ENCODE results near the gene OBP2B.
"Not testable (repeated sequence)": the region's sequence is repeated elsewhere in the genome, so short reads cannot be mapped to it uniquely, and the experiment has no call there.

The OBP2B gene

DNA sequence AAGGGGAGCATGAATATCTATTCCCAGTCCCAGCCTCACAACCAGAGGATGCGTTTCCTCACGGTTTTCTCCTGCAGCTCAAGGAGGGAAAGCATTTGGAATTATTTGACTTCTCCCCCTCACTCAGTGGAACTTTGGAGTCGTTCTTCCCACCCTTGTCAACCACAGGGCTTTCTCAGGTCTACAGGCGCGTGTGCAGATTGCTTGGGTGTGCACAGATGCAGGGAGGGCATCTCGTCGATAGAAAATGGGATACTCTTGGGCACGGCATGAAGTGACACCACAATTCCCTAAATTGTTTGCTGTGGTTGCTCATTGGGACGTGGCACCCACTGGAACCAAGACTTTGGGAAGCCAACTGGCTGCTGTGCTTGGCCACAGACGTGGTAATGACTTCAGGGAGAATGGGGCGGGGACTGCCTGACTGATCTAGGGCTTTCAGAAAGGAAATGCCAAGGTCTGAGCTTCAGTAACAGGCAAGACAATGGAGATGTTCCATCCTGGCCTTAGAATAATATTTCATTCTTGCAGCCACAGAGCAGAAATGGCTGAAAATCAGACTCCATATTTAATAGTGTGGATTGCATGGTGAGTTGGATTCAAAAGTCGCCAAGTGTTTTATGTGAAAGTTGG, 12.2 kb upstream of the OBP2B start:
- no peak for DNase-seq

DNA sequence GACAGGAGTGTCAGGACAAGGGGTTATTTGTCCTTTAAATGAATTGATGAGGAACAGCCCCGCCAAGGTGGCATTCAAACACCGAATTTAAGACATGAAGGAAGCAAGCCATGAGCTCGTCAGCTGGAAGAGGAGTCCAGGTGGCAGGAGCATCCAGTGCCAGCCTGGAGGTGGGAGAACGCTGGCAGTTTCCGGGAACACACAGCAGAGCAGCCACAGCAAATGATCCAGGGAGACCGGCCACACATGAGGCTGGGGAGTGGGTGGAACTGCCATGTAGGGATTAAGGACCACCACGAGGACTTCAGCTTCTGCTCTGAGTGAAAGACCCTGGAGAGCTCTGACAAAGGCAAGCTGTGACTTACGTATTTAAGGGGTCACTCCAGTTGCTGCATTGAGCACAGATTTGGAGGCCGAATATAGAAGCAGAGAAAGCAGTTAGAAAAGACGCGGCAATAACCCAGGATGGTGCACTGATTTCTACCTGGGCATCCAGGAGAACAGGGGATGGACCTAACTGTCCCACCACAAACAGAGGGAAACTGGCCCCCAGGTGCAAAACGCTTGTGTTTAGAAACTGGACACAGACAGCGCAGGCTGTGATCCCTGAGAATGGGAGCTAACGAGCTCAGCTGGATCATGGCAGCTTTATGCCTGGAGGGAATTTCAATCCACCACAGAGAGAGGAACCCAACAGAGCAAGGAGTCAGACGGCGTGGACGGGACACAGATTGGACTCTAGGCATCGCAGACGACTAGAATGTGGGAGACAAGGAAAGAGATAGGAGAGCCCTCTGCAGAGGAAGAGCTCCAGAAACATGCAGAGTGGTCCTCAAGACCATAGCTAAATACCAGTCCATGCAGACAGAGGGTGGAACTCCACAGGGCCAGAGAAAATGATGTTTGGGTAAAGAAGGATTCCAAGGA, 9.3 kb upstream of the OBP2B start:
- not testable (repeated sequence) for DNase-seq

DNA sequence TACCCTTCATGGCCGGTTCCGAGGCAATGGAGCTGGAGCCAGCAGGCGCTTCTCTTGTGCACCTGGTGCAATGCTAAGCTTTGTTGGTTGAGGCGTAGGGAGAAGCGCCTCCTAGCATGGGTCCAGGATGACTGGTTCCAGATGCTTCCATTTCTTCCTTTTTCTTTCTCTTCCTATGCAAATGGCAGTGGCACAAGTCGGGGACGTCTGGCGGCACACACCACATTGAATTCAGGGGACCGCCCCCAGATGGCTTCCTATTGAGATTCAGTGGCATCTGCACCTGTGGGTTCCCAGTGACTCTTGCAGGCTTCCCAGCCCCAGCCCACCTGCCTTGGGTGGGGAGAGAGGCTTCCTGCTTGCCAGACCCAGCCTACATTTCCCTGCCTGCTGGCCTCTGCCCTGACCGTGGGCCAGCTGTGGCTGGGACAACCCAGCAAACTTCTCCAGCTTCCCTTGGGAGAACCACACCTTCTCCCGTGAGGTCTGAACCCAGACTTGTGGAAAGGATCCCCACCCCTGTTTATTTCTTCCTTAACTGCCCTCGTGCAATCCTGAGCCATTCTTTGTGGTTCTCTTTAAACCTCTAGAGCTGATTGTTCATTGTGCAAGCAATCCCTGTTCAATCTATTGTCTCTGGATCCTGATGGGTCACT, 8.4 kb upstream of the OBP2B start:
- not testable (repeated sequence) for DNase-seq

DNA sequence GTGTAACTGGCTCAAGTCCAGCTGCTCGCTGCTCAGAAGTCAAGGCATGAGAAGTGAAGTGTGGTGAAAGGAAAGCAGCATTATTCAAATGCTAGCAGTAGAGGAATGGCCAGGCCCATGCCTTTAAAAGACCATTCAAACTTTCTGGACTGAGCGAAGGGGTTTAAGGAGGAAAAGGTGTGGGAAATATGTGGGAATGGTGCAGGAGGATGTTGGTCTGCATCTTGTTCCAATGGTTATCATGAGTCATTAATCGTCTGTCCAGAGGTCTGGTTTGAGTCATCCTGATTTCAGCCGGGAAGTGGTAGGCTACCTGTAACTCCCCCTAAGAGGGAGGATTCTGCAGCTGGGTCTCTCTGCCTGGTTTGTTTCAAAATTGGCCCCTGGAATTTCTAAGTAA, 5.2 kb upstream of the OBP2B start:
- DNase-seq: not testable (repeated sequence)

DNA sequence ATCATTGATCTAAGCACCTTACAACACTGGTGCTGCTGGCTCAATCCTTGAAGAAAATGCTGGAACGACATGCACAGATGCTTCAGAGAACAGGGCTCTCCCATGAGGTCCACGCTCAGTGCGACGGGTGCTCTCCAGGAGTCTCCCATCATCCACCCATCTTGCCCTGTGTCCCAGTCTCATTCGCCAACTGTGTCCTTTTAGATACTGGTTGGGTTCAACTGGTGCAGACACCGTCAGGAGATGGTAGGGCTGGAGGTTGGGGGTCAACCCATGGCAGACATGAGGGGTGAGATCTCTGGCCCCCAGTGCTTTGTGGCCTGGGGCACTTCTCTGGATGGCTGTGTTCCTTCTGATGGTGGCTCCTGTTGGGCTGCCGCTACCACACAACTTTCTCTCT, 1.6 kb upstream of the OBP2B start:
- DNase-seq: no peak

DNA sequence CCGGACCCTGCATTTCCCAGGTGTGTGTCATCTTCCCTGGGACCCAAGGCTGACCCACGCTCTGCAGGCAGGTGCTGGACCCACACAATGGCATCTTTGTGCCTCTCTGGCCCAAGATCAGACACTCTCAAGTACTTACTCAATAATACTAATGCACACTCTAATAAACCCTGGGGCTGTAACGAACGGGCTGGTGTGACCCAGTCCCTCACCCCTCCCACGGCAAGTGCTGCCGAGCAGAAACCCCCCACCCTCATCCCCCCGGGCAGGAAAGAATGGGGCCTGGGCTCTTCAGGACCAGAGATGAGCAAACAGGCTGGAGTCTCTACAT, 1.1 kb upstream of the OBP2B start:
- DNase-seq: no peak

DNA sequence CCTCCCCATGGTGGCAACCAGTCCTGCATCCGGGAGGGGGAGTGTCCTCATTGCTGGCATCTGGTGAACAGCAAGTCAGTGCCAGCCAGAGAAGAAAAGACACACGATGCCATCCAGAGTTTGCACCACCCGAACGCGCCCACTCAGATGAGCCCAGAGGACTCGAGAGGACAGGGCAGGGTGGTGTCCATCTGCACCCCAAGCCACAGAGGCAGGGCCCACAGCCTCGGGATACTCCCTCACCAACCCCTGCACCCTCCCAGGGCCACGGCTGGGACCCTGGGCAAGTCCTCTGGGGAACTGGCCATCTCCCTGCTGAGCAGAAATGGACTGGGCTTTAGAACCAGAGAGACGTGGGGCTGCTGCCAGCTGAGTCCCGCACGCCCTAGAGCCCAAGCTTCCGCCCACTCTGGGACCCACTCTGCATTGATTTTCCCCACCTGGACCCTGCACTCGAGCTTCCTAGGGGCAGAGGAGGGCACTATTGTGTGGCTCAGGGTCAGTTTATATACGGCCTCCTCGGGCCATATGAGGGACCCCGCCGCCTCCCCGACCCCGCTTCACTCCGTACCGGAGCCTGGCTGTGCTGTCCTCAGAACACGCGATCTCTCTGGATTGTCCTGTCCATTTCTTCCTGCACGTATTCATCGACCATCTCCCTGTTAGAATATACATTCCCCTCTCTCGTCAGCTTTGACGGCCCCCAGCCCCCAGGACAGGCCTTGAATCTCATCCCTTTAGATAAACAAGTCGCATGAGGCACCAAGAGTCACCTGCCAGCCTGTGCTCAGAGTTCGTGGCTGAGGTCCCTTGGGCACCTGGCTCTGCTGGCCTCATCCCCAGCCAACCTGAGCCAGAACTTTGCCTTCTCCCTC, 514 bp upstream of the OBP2B start:
- DNase-seq: not testable (repeated sequence)

DNA sequence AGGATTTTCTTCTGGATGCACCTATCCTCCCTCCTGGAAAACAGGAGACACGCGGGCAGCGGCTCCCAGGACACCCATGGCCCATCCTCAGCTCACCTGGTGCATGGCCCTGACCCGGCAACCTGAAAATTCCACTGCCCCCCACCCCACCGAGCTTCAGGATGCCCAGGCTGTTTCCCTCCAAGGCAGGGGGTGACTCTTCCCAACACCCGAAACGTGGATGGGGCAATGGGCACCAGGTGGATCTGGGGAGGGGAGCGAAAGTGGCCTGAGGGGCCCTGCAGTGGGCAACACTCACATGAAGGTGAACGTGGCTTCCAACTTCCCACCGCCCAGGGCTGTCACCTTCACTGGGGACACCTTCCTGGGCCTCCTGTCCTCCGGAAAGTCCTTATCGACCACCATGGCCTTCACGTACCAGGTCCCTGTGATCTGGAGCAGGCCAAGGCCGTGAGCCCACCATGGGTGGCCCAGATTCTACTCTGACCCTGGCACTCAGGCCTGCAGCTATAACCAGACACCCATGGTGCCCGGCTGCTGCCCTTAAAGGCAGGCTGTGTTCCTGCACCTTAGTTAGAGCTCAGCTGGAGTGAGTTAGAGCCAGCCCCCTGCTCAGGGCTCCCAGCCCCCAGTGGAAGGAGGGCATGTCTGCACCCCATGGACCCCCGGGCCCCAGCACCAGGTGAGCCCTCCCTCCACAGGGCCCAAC, 725 bp downstream of the OBP2B start:
- DNase-seq: not testable (repeated sequence)

DNA sequence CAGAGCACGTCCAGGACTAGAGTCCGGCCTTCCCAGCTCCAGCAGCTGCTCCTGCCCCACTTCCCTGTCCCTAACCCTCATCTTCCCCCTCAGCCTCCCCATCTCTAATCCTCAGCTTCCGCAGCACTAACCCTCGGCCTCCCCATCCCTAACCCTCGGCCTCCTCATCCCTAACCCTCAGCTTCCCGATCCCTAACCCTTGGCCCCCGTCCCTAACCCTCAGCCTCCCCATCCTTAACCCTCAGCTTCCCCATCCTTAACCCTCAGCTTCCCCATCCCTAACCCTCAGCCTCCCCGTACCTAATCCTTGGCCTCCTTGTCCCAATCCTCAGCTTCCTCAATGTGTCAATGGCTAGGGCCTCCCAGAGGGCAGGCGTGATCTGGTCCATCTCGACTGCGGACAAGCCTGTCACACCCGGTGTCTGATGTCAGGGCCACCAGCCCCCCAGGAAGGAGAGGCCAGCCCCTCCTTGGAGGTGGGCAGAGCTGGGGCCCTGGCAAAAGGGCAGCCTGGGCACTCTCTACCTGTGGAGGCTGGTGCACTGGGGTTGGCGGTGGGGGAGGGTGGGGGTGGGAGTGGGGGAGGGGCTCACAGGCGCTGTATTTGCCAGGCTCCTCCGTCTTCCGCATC, 1.4 kb downstream of the OBP2B start:
- no peak for DNase-seq

DNA sequence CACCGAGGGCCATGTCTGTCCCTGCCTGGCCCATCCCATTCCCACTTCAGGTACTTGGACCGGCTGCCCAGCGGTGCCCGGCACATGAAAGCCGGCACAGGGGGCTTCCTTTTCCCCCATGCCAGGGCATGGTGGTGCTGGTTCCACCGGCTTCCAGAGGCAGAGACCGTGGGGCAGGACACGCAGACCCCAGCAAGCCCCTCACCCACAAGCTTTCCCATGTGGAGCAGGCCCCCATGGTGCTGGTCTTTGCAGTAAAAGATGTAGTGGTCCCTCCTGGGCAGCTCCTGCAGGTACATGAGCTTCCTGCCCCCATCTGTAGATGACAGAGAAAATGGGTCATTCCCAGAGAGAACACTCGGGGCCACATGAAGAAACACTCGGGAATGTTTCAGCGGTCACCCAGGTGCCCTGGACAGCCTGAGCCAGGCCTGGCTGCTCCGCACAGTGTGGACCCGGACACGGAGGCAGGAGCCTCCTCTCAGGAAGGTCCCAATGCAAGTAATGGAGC, 2.0 kb downstream of the OBP2B start:
- DNase-seq: no peak

DNA sequence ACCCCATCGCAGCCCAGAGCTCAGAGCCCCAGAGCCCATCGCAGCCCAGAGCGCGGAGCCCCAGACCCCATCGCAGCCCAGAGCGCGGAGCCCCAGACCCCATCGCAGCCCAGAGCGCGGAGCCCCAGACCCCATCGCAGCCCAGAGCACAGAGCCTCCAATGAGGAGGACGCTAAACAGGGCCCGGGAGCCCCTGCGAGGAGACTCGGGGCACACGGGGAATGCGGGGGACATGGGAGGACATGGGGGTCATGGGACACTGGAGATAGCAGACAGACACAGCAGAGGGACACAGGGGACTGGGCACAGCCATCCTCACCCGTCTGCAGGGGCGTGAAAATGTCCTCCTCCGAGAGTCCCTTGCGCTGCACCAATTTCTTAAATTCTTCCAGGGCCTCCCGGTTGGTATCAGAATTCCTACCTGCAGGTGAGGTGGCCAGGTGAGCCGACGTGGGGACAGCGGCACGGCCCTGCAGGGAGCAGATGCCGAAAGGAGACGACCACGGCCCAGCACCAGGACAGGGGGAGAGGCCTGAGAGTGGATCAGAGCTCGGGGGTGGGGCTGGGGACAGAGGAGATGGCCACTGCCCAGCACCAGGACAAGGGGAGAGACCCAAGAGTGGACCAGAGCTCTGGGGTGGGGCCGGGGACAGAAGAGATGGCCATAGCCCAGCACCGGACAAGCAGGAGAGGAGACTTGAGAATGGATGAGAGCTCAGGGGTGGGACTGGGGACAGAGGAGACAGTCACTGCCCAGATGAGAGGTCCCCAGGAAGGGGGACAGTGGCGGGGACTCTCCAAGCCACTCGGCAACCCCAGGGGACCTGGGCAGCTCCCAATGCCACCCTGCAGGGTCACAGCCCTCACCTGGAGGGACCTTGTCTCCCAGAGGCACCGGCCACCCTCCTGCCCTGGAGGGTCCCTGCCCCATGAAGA, 2.8 kb downstream of the OBP2B start:
- no peak for DNase-seq

DNA sequence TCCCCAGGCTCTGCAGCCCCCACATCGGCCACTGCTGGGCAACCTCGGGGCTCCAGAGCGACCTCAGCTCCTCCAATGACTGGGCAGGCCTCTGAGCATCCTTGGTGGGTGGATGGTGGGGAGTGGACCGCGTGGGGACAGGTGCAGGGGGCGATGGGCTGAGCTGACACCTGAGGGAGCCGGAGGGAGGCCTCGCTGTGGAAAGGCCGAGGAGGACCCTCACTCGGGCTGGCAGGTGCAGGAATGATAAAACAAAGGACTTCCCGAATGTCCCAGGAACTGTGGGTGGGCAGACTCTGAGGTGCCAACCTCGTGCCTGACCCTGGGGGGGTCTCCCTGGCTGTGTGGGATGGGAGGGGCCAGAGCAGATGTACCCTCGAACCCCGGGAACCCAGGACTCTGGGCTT, 3.6 kb downstream of the OBP2B start:
- DNase-seq: not testable (repeated sequence)

DNA sequence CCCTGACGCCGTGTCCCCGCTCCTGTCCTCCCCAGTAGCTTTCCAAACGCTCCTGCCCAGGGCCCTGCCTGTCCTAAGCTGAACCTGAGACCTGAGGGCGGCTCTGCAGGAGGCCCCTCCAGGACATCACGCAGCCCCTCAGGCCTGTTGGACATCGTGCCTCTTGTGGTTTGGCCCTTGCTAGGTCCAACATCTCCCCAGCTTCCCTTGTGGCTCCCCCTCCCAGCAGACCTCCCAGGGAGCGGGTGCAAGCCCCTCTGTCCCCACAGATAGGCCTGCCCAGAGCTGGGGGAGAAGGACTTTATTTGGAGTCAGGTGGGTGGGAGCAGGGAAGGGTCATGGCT, 4.1 kb downstream of the OBP2B start:
- DNase-seq: no peak

DNA sequence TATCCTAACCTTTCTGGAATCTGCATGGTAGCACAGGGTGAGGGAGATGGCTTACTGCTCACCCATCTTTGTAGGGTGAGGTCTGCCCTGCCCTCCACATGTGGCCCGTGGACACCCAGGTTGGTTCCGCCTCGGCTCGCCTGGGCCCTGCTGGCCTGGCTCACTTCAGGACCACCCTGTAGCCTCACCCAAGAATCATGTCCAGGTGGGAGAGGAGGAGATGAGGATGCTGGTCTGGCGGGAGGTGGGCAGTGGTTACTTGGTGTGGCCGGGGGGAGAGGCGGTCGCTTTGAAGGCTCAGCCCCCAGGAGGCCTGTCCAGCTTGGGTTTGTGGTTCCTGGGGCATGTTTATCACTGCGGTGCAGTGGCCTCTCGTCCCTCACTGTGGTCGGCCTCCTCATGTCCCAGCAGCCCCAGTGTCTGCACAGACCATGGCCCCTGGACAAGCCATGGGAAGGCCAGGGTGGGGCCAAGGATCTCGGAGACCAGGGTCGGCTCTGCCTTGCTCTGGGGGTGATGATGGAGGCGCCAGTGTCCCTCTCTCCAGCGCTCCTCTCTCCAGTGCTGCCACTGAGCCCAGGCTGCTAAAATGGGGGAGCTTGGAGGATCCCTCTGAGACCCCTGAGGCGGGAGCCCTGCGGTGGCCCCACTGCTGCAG, 4.6 kb downstream of the OBP2B start:
- no peak for DNase-seq

DNA sequence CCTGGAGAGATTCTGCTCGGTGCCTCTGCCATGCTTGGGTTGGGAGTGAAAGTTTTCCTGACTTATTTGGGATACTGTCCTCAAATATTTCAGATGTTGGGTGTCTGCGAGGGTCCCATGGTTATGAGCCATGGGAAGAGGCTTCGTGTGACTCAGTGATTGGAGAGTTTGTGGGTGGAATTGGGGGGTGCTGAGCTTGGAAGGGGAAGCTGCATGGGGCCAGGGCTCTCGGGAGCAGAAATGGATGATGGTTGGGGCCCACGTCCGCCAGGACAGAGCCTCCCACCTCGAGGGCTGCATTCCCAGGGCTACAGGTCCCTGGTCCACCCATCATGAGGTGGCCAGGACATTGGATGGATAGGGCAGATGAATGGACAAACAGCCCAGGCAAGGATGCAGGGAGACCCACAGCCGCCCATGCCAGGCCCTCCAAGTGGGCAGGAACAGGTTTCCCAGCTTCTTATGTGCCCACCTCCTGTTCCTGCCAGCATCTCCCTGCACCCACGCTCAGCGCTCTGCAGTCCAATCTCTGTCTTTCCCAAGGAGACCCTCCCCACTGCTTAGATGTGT, 5.5 kb downstream of the OBP2B start:
- no peak for DNase-seq

DNA sequence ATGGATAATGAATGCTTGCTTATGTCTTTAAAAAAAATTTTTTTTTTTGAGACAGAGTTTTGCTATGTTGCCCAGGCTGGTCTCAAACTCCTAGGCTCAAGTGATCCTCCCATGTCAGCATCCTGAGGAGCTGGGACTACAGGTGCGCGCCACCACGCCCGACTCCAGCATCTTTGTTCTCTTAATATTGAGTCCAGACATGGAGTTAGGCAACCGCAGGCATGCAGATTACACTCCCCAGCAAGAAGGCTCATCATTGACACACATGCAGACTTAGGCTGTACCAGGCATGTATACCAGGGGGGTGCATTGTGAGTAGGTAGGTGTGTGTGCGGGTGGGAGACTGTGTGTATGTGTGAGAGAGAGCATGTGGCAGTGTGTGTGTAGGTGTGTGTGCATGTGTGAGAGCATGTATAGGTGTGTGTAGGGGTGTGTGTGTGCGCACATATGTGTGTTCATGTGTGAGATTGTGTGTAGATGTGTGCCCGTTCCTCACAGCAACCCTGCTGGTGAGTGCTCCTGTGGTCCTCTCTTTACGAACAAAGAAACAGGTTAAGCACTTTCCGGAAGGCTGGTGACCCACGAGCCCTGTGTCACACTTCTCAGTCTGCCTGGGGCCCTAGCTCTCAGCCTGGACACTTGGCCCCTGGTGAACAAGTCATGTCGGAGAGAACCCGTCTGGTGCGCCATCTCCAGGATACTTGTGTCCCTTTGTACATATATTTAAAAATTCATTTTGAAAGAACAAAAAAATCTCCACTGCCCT, 6.2 kb downstream of the OBP2B start:
- DNase-seq: no peak

DNA sequence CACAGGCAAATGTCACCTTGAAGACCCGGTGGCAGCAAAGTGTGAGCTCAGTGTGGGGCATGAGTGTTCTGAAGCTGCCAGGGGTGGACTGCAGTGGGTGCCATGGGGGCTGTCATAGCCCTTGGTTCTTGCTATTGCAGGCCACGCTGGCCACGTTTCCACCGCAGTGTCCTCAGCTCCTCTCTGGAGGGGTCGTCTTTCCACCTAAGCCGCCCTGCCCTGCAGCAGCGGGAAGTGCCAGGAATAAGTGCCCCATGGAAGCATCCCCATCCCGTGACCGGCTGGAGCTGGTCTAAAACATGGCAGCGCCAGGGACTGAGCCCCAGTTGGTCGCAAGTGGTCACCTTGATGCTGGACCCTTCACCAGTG, 6.9 kb downstream of the OBP2B start:
- DNase-seq: no peak

DNA sequence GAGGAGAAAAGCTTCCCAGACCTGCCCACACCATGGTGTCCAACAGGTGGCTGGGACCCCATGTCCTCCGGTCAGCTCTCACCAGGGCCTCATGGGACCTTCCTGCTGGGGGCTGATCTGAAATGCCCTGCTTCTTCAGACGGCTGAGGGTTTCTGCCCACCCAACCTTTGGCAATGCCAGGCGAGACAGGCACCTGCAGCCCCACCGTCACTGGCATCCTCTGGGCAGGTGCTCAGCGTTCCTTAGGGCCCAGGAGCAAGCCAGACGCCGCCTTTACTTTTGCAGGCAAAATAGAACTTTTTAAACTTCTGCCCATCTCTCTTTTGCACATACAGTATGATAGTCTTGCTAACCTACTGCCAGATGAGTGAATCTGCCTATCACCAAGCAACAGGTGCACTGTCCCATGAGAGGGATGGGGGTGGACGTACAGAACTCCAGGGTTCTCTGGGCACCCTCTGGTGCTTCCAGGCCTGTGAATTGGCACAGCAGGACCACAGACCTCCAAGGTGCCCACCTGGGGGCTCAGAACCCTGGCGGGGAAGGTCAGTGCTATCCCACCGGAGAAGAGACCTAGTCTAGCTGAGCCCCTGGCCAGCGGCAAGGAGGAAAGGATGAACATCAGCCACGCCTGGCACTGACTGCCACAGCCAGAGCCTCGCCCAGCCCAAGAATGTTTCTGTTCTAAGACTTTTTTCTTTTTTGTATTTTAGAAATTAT, 7.5 kb downstream of the OBP2B start:
- DNase-seq: no peak

Data from GOT3 (cell line).